HCT116 (cell line): ENCODE measurements around the gene WBP2NL.

Experiments
- CEBPB ChIP-seq: IDR thresholded peaks from 2 replicates; pipeline ENCODE4 v1.6.1; 2012; ENCODE audit warnings: low read depth
- CTCF ChIP-seq, 3 experiments: fragments of 200-600 bp in 1 of 3; sonication (generic) in 1 of 3; IDR thresholded peaks in 2 of 3; conservative IDR thresholded peaks in 1 of 3; 2 replicates each; pipeline ENCODE4 v1.5.1; 2012 to 2017; ENCODE audit warnings: low read depth in 2 of 3, low read length in 2 of 3, antibody characterized with exemption in 1 of 3, borderline replicate concordance in 1 of 3, control low read depth in 1 of 3, mild to moderate bottlenecking in 1 of 3, mixed read lengths in 1 of 3, mixed run types in 1 of 3, moderate library complexity in 1 of 3; ENCODE audit not compliant: insufficient read depth in 1 of 3
- EZH2 ChIP-seq: fragments of 200-600 bp; sonication (generic); IDR thresholded peaks from 2 replicates; pipeline ENCODE4 v1.6.1; 2017; ENCODE audit warnings: antibody characterized with exemption, mixed run types
- MAX ChIP-seq: IDR thresholded peaks from 2 replicates; pipeline ENCODE4 v1.6.1; 2012
- POLR2A ChIP-seq: IDR thresholded peaks from 2 replicates; pipeline ENCODE4 v1.7.0; 2011; ENCODE audit warnings: borderline replicate concordance; ENCODE audit not compliant: insufficient read depth, insufficient read length; ENCODE audit errors: extremely low read depth
- POLR2AphosphoS5 ChIP-seq: IDR thresholded peaks from 2 replicates; pipeline ENCODE4 v1.6.1; 2011; ENCODE audit warnings: mild to moderate bottlenecking, low read depth, low read length, moderate library complexity
- SP1 ChIP-seq: IDR thresholded peaks from 2 replicates; pipeline ENCODE4 v1.6.1; 2012; ENCODE audit warnings: low read depth
- TCF7L2 ChIP-seq: IDR thresholded peaks from 2 replicates; pipeline ENCODE4 v1.7.0; 2011; ENCODE audit warnings: borderline replicate concordance, inconsistent platforms; ENCODE audit not compliant: insufficient read depth, insufficient read length; ENCODE audit errors: extremely low read depth
- YY1 ChIP-seq: IDR thresholded peaks from 2 replicates; pipeline ENCODE4 v1.6.1; 2011; ENCODE audit warnings: low read length, low read depth, moderate library complexity, mild to moderate bottlenecking; ENCODE audit not compliant: insufficient replicate concordance; ENCODE audit errors: extremely low read depth
- ZFX ChIP-seq: fragments of 450-650 bp; IDR thresholded peaks from 2 replicates; pipeline ENCODE4 v1.6.1; 2017
- ZNF274 ChIP-seq: fragments of 200-500 bp; sonication (Bioruptor generic); IDR thresholded peaks from 2 replicates; pipeline ENCODE4 v1.6.1; 2014; ENCODE audit warnings: mild to moderate bottlenecking, low read depth, low read length, inconsistent platforms
- TF ChIP-seq, protein P1 (sequence below): IDR thresholded peaks from 2 replicates; pipeline ENCODE4 v1.6.1; 2012; ENCODE audit warnings: low read depth

GRCh38 chr22:42062506-42063170, 64.0 kb downstream of the WBP2NL start:
- TF ChIP-seq YY1 (no peak), CEBPB (no peak), POLR2A (no peak), TCF7L2 (no peak), CTCF (IDR thresholded peaks at IDR 0.05 in 2 of 3, conservative IDR thresholded peaks at IDR 0.05 in 1 of 3; ENCODE audit: borderline replicate concordance in 1 of 3, insufficient read depth in 1 of 3, low read depth in 2 of 3, low read length in 2 of 3) (no peak), EZH2 (no peak), SP1 (no peak), ZFX (no peak), MAX (no peak), ZNF274 (no peak), POLR2AphosphoS5 (no peak)
- TF ChIP-seq, protein P1, sequence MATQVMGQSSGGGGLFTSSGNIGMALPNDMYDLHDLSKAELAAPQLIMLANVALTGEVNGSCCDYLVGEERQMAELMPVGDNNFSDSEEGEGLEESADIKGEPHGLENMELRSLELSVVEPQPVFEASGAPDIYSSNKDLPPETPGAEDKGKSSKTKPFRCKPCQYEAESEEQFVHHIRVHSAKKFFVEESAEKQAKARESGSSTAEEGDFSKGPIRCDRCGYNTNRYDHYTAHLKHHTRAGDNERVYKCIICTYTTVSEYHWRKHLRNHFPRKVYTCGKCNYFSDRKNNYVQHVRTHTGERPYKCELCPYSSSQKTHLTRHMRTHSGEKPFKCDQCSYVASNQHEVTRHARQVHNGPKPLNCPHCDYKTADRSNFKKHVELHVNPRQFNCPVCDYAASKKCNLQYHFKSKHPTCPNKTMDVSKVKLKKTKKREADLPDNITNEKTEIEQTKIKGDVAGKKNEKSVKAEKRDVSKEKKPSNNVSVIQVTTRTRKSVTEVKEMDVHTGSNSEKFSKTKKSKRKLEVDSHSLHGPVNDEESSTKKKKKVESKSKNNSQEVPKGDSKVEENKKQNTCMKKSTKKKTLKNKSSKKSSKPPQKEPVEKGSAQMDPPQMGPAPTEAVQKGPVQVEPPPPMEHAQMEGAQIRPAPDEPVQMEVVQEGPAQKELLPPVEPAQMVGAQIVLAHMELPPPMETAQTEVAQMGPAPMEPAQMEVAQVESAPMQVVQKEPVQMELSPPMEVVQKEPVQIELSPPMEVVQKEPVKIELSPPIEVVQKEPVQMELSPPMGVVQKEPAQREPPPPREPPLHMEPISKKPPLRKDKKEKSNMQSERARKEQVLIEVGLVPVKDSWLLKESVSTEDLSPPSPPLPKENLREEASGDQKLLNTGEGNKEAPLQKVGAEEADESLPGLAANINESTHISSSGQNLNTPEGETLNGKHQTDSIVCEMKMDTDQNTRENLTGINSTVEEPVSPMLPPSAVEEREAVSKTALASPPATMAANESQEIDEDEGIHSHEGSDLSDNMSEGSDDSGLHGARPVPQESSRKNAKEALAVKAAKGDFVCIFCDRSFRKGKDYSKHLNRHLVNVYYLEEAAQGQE: no peak
